HTERT RPE-1 (cell line): ENCODE data around the gene PLA2G4B.
"Not testable (repeated sequence)": the region's sequence is repeated elsewhere in the genome, so short reads cannot be mapped to it uniquely, and the experiment has no call there.

Source experiments
- in situ Hi-C: fragments of 300-500 bp; cut with MboI; formaldehyde crosslinking; loops from 4 replicates; pipeline ENCODE4 v1.14.3; 2020; ENCODE audit warnings: low sequenced_read_pairs

PLA2G4B gene

GRCh38 chr15:41827290-41827879 is 11.3 kb upstream of the PLA2G4B start:
- in situ Hi-C loops, result no loop called here

- in situ Hi-C loops, result no loop called here
Measured at GRCh38 chr15:41827880-41828806, 10.5 kb upstream of the PLA2G4B start, which contains the start of gene JMJD7. Gene JMJD7, plus strand, starts transcription at chr15:41828092. Its CDS starts 33 bp downstream, at chr15:41828125.

- in situ Hi-C loops, result no loop called here
Measured at GRCh38 chr15:41828807-41829141, 9.9 kb upstream of the PLA2G4B start.

- in situ Hi-C loops, result no loop called here
Measured at GRCh38 chr15:41829959-41830646, 8.5 kb upstream of the PLA2G4B start.

- in situ Hi-C loops, result not testable (repeated sequence)
Measured at GRCh38 chr15:41831291-41831690, 7.4 kb upstream of the PLA2G4B start.

- in situ Hi-C loops, result no loop called here
Measured at GRCh38 chr15:41832208-41832607, 6.4 kb upstream of the PLA2G4B start.

- in situ Hi-C loops, result no loop called here
Measured at GRCh38 chr15:41832875-41833274, 5.8 kb upstream of the PLA2G4B start.

GRCh38 chr15:41834096-41834495 is 4.6 kb upstream of the PLA2G4B start:
- in situ Hi-C loops, result no loop called here

- in situ Hi-C loops, result no loop called here
Measured at GRCh38 chr15:41836073-41836472, 2.6 kb upstream of the PLA2G4B start.

- in situ Hi-C loops, result no loop called here
Measured at GRCh38 chr15:41836713-41837454, 1.8 kb upstream of the PLA2G4B start.

GRCh38 chr15:41839781-41840491 is 1.3 kb downstream of the PLA2G4B start:
- in situ Hi-C loops, result no loop called here

GRCh38 chr15:41840673-41841072 is 2.0 kb downstream of the PLA2G4B start:
- in situ Hi-C loops, result no loop called here

- in situ Hi-C loops, result no loop called here
Measured at GRCh38 chr15:41841131-41841530, 2.5 kb downstream of the PLA2G4B start.

GRCh38 chr15:41842229-41842628 is 3.6 kb downstream of the PLA2G4B start:
- in situ Hi-C loops, result no loop called here

- in situ Hi-C loops, result no loop called here
Measured at GRCh38 chr15:41843571-41843970, 4.9 kb downstream of the PLA2G4B start.

- in situ Hi-C loops, result no loop called here
Measured at GRCh38 chr15:41844814-41845213, 6.2 kb downstream of the PLA2G4B start.

- in situ Hi-C loops, result no loop called here
Measured at GRCh38 chr15:41847206-41847605, 8.6 kb downstream of the PLA2G4B start.

GRCh38 chr15:41847981-41848380 is 9.3 kb downstream of the PLA2G4B start:
- in situ Hi-C loops, result no loop called here

- in situ Hi-C loops, result no loop called here
Measured at GRCh38 chr15:41848631-41849030, 10.0 kb downstream of the PLA2G4B start.

- in situ Hi-C loops, result no loop called here
Measured at GRCh38 chr15:41849204-41849603, 10.6 kb downstream of the PLA2G4B start.
